Right lobe of liver (tissue), 4 donors: ENCODE measurements around the gene TNKS1BP1.

ENCODE experiments used
- POLR2A ChIP-seq: fragments of 450-650 bp; IDR thresholded peaks from one replicate; pipeline ENCODE4 v1.6.1; 2017; ENCODE audit warnings: antibody characterized with exemption, mild to moderate bottlenecking
- TF ChIP-seq, protein P1 (sequence below), 4 donors: fragments of 200-600 bp in 3 of 4; fragments of 450-650 bp in 1 of 4; IDR thresholded peaks; one replicate each; pipeline versions ENCODE4 v1.5.1 to v1.8.0; 2016 to 2022; ENCODE audit warnings: antibody characterized with exemption in 4 of 4, mild to moderate bottlenecking in 2 of 4
- donor health status: DM: no; HTN: no; CAD: no.
- donor health status: DM: no; HTN: no; CAD: no.
- donor health status: DM: no; HTN: yes; CAD: no.

DNA sequence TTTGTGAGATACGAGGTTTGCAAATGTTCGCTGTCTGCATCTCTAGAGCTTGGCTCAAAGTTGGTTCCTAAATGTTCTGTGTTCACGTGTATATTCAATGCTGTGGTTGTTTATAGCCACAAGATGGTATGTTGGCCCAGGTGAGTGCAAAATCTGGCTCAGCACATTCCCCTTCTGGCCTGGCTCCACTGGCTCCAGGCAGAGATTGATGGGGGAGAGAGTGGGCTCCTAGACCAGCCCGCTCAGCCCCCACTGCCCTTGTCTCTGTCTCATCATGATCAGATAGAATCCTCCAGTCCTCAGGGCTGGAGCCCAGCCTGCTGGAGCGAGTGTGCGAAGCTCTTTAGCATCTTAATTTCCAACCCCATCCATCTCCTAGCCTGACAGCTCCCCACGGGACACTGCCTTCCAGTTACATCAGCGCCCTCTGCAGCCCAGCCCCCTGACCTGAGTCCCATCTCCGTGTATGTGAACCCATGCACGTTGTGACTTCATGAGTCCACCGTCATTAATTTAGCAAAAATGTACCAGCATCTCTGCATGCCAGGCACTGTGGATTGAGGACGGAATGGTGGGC lies 15.4 kb upstream of the TNKS1BP1 start:
- TF ChIP-seq, protein P1, sequence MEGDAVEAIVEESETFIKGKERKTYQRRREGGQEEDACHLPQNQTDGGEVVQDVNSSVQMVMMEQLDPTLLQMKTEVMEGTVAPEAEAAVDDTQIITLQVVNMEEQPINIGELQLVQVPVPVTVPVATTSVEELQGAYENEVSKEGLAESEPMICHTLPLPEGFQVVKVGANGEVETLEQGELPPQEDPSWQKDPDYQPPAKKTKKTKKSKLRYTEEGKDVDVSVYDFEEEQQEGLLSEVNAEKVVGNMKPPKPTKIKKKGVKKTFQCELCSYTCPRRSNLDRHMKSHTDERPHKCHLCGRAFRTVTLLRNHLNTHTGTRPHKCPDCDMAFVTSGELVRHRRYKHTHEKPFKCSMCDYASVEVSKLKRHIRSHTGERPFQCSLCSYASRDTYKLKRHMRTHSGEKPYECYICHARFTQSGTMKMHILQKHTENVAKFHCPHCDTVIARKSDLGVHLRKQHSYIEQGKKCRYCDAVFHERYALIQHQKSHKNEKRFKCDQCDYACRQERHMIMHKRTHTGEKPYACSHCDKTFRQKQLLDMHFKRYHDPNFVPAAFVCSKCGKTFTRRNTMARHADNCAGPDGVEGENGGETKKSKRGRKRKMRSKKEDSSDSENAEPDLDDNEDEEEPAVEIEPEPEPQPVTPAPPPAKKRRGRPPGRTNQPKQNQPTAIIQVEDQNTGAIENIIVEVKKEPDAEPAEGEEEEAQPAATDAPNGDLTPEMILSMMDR (IDR thresholded peaks at IDR 0.05), result peak in 3 of 4 donors; percentile 12 to 22 (median 13)
- no peak for TF ChIP-seq POLR2A
